Stomach (tissue), 4 donors: ENCODE measurements around the gene KRTAP5-2.

ENCODE experiments used
- CTCF ChIP-seq, 7 experiments: fragments of 450-650 bp in 4 of 7; fragments of 200-600 bp in 3 of 7; sonication (generic) in 3 of 7; IDR thresholded peaks; one replicate each; pipeline ENCODE4 v1.5.1; 2016 to 2019; ENCODE audit warnings: antibody characterized with exemption in 7 of 7, control low read depth in 2 of 7, mild to moderate bottlenecking in 1 of 7
- EP300 ChIP-seq: sonication (generic); formaldehyde crosslinking; IDR thresholded peaks from one replicate; pipeline ENCODE4 v1.6.1; 2017; ENCODE audit warnings: antibody characterized with exemption
- POLR2AphosphoS5 ChIP-seq, 3 donors: sonication (generic); formaldehyde crosslinking; IDR thresholded peaks; one replicate each; pipeline ENCODE4 v1.6.1; 2016; ENCODE audit warnings: antibody characterized with exemption in 3 of 3

GRCh38 chr11:1570001-1570453, 28.1 kb downstream of the KRTAP5-2 start:
- TF ChIP-seq CTCF (IDR thresholded peaks at IDR 0.05) (no peak), EP300 (no peak), POLR2AphosphoS5 (IDR thresholded peaks at IDR 0.05) (no peak)
